Measurements from ENCODE around the gene BEND3.

The BEND3 gene

GRCh38 chr6:107103082-107103481 lies 12.2 kb downstream of the BEND3 start:
- no peaks in the 10 kb centered on the region for H3K9me3 ChIP-seq (replicated peaks; ENCODE audit: insufficient read depth, low read length)
- no peaks in the 10 kb centered on the region for H4K20me1 ChIP-seq (ENCODE audit: insufficient read depth, low read length)
- no peak overlapping the region for H3K27ac ChIP-seq (ENCODE audit: low read length)
- no peak overlapping the region for H3K4me3 ChIP-seq (ENCODE audit: low read length)
- no peaks in the 10 kb centered on the region for H3K27me3 ChIP-seq (replicated peaks; ENCODE audit: insufficient read depth, low read length)
- H3K9me2 ChIP-seq (replicated peaks; ENCODE audit: insufficient read depth, low read length): no peaks in the 10 kb centered on the region
- TF ChIP-seq EZH2 (optimal IDR thresholded peaks at IDR 0.05; ENCODE audit: low read depth, low read length): no peak
- TF ChIP-seq EZH2phosphoT487 (IDR thresholded peaks at IDR 0.05; ENCODE audit: low read length): no peak
- TF ChIP-seq CTCF (IDR thresholded peaks at IDR 0.05; ENCODE audit: low read length): no peak
- H3K79me2 ChIP-seq (ENCODE audit: low read length): 0 out of 2 replicates have a peak, but pooled peaks cover 2% of the 10 kb centered on the region
- H3K4me2 ChIP-seq (ENCODE audit: low read depth, low read length): no peak overlapping the region
- no peak overlapping the region for H2AFZ ChIP-seq (ENCODE audit: low read length)
- H3K9ac ChIP-seq (ENCODE audit: low read length): no peak overlapping the region
- H3F3A ChIP-seq (ENCODE audit: insufficient read depth, low read length): no peaks in the 10 kb centered on the region
- H3K36me3 ChIP-seq (replicated peaks; ENCODE audit: insufficient read depth, low read length): no peaks in the 10 kb centered on the region
- peaks cover 11% of the 10 kb centered on the region for H3K4me1 ChIP-seq (ENCODE audit: low read length)
- no peak for DNase-seq

- H3K27ac ChIP-seq (ENCODE audit: low read length): no peak overlapping the region
- H3K36me3 ChIP-seq (replicated peaks; ENCODE audit: insufficient read depth, low read length): no peaks in the 10 kb centered on the region
- no peak overlapping the region for H2AFZ ChIP-seq (ENCODE audit: low read length)
- no peaks in the 10 kb centered on the region for H3K27me3 ChIP-seq (replicated peaks; ENCODE audit: insufficient read depth, low read length)
- H3K4me3 ChIP-seq (ENCODE audit: low read length): no peak overlapping the region
- no peaks in the 10 kb centered on the region for H4K20me1 ChIP-seq (ENCODE audit: insufficient read depth, low read length)
- H3F3A ChIP-seq (ENCODE audit: insufficient read depth, low read length): no peaks in the 10 kb centered on the region
- H3K9ac ChIP-seq (ENCODE audit: low read length): no peak overlapping the region
- H3K9me3 ChIP-seq (replicated peaks; ENCODE audit: insufficient read depth, low read length): no peaks in the 10 kb centered on the region
- no peaks in the 10 kb centered on the region for H3K9me2 ChIP-seq (replicated peaks; ENCODE audit: insufficient read depth, low read length)
- DNase-seq: no peak
- H3K4me2 ChIP-seq (ENCODE audit: low read depth, low read length): no peak overlapping the region
- peaks cover 11% of the 10 kb centered on the region for H3K4me1 ChIP-seq (ENCODE audit: low read length)
- no peaks in the 10 kb centered on the region for H3K79me2 ChIP-seq (ENCODE audit: low read length)
- no peak for TF ChIP-seq CTCF (IDR thresholded peaks at IDR 0.05; ENCODE audit: low read length)
- TF ChIP-seq EZH2 (optimal IDR thresholded peaks at IDR 0.05; ENCODE audit: low read depth, low read length): no peak
- TF ChIP-seq EZH2phosphoT487 (IDR thresholded peaks at IDR 0.05; ENCODE audit: low read length): no peak
These were observed 12.9 kb downstream of the BEND3 start for GRCh38 chr6:107102414-107102805.

- Histone ChIP-seq H3K4me3 (ENCODE audit: low read length) (no peak overlapping the region), H2AFZ (ENCODE audit: low read length) (no peak overlapping the region), H4K20me1 (ENCODE audit: insufficient read depth, low read length) (no peaks in the 10 kb centered on the region), H3K79me2 (ENCODE audit: low read length) (no peaks in the 10 kb centered on the region), H3K4me1 (ENCODE audit: low read length) (peaks cover 11% of the 10 kb centered on the region), H3K4me2 (ENCODE audit: low read depth, low read length) (no peak overlapping the region), H3K9ac (ENCODE audit: low read length) (no peak overlapping the region), H3K36me3 (replicated peaks; ENCODE audit: insufficient read depth, low read length) (no peaks in the 10 kb centered on the region), H3F3A (ENCODE audit: insufficient read depth, low read length) (no peaks in the 10 kb centered on the region), H3K9me3 (replicated peaks; ENCODE audit: insufficient read depth, low read length) (no peaks in the 10 kb centered on the region), H3K27me3 (replicated peaks; ENCODE audit: insufficient read depth, low read length) (no peaks in the 10 kb centered on the region), H3K27ac (ENCODE audit: low read length) (no peak overlapping the region), H3K9me2 (replicated peaks; ENCODE audit: insufficient read depth, low read length) (no peaks in the 10 kb centered on the region)
- no peak for DNase-seq
- TF ChIP-seq EZH2phosphoT487 (IDR thresholded peaks at IDR 0.05; ENCODE audit: low read length) (no peak), EZH2 (optimal IDR thresholded peaks at IDR 0.05; ENCODE audit: low read depth, low read length) (no peak), CTCF (IDR thresholded peaks at IDR 0.05; ENCODE audit: low read length) (no peak)
These were observed 13.5 kb downstream of the BEND3 start for GRCh38 chr6:107101686-107102413.

Data from MM.1S (cell line).